PC-3 (cell line): ENCODE measurements around the gene TGFBI. TPM values are rescaled to one million over a fixed set of nuclear protein-coding genes. Genes with fewer than 3 reads are reported as not detected.
A peak's percentile ranks its signal among the peaks of the same experiment; 100 is the strongest.

Experiments used
- ATAC-seq: fragments of 200-7000 bp; cut with Tn5 transposase; 2 replicates; pipeline ENCODE4 v1.9.1; 2020; ENCODE audit warnings: mild to moderate bottlenecking, moderate library complexity
- BruUV-seq: library from RNA; stranded (reverse); fragments of 400-500 nt; replicated peaks from 2 replicates; lab custom pipeline; 2021; lab: Mats Ljungman, UMichigan
- CTCF ChIA-PET: fragments of 300-600 bp; sonication (Branson Sonifier 250); formaldehyde crosslinking; loops from one replicate; lab custom pipeline; 2022; ENCODE audit warnings: antibody characterized with exemption; lab: Charles Lee
- POLR2A ChIA-PET: fragments of 300-600 bp; sonication (Branson Sonifier 250); formaldehyde crosslinking; loops from one replicate; lab custom pipeline; 2022; ENCODE audit warnings: antibody characterized with exemption; ENCODE audit not compliant: unreplicated experiment; lab: Charles Lee
- DNase-seq: peaks from one replicate; pipeline ENCODE4 v3.0.0-alpha.2; 2015
- H2AFZ ChIP-seq: fragments of 300-600 bp; sonication (generic); 2 replicates; pipeline ENCODE4 v1.6.0; 2016; ENCODE audit warnings: antibody characterized with exemption, low read length
- H3F3A ChIP-seq: fragments of 300-600 bp; sonication (generic); one replicate; pipeline ENCODE4 v1.6.0; 2017; ENCODE audit warnings: antibody characterized with exemption, low read length, control low read depth, mild to moderate bottlenecking; ENCODE audit not compliant: unreplicated experiment
- H3K27ac ChIP-seq: fragments of 300-600 bp; sonication (generic); 2 replicates; pipeline ENCODE4 v1.5.1; 2016; ENCODE audit warnings: mild to moderate bottlenecking, low read length
- H3K27me3 ChIP-seq: fragments of 300-600 bp; sonication (generic); 2 replicates; pipeline ENCODE4 v1.6.1; 2016; ENCODE audit warnings: low read length, mixed read lengths
- H3K36me3 ChIP-seq: fragments of 300-600 bp; sonication (generic); 2 replicates; pipeline ENCODE4 v1.6.1; 2016; ENCODE audit warnings: low read depth, mixed run types, low read length, mixed read lengths
- H3K4me1 ChIP-seq: fragments of 300-600 bp; sonication (generic); 2 replicates; pipeline ENCODE4 v1.5.1; 2016; ENCODE audit warnings: low read length; ENCODE audit not compliant: insufficient read depth
- H3K4me2 ChIP-seq: fragments of 300-600 bp; sonication (generic); 2 replicates; pipeline ENCODE4 v1.6.0; 2016; ENCODE audit warnings: low read length
- H3K4me3 ChIP-seq: fragments of 300-600 bp; sonication (generic); 2 replicates; pipeline ENCODE4 v1.5.1; 2016; ENCODE audit warnings: mild to moderate bottlenecking, low read length, mixed read lengths
- H3K79me2 ChIP-seq: fragments of 300-600 bp; sonication (generic); 2 replicates; pipeline ENCODE4 v1.6.1; 2017; ENCODE audit warnings: low read length, mixed read lengths
- H3K9ac ChIP-seq: fragments of 300-600 bp; sonication (generic); 2 replicates; pipeline ENCODE4 v1.6.0; 2016; ENCODE audit warnings: mild to moderate bottlenecking, low read length
- H3K9me2 ChIP-seq: fragments of 300-600 bp; sonication (generic); replicated peaks from 2 replicates; pipeline ENCODE4 v1.6.1; 2016; ENCODE audit warnings: mixed run types, low read length, mixed read lengths
- H3K9me3 ChIP-seq: fragments of 300-600 bp; sonication (generic); 2 replicates; pipeline ENCODE4 v1.6.1; 2016; ENCODE audit warnings: low read length, mixed read lengths
- H4K20me1 ChIP-seq: fragments of 300-600 bp; sonication (generic); 2 replicates; pipeline ENCODE4 v1.6.1; 2016; ENCODE audit warnings: low read length, mixed read lengths
- EZH2 ChIP-seq: fragments of 300-600 bp; sonication (generic); IDR thresholded peaks from one replicate; pipeline ENCODE4 v1.6.1; 2017; ENCODE audit warnings: antibody characterized with exemption, mild to moderate bottlenecking, low read length; ENCODE audit not compliant: unreplicated experiment
- EZH2phosphoT487 ChIP-seq: fragments of 300-600 bp; sonication (generic); IDR thresholded peaks from 2 replicates; pipeline ENCODE4 v1.6.1; 2018; ENCODE audit warnings: mild to moderate bottlenecking, antibody characterized with exemption, low read length, borderline replicate concordance
- intact Hi-C: fragments of 100-400 bp; cut with micrococcal nuclease; formaldehyde crosslinking; loops from 2 replicates; pipeline ENCODE4 v1.9.0; 2023
- total RNA-seq: library from RNA; depleted of rRNA; stranded (reverse); fragments of >200 nt; gene quantifications from 2 replicates; pipeline ENCODE4 v1.2.3, GENCODE V29; 2014
- TF ChIP-seq, protein P1 (sequence below): fragments of 300-600 bp; sonication (generic); conservative IDR thresholded peaks from 2 replicates; pipeline ENCODE4 v1.5.1; 2017; ENCODE audit warnings: antibody characterized with exemption, low read depth, mild to moderate bottlenecking, low read length

TGFBI gene
- total RNA-seq, 1 experiment from 2014 or later = 4.8 TPM

DNA sequence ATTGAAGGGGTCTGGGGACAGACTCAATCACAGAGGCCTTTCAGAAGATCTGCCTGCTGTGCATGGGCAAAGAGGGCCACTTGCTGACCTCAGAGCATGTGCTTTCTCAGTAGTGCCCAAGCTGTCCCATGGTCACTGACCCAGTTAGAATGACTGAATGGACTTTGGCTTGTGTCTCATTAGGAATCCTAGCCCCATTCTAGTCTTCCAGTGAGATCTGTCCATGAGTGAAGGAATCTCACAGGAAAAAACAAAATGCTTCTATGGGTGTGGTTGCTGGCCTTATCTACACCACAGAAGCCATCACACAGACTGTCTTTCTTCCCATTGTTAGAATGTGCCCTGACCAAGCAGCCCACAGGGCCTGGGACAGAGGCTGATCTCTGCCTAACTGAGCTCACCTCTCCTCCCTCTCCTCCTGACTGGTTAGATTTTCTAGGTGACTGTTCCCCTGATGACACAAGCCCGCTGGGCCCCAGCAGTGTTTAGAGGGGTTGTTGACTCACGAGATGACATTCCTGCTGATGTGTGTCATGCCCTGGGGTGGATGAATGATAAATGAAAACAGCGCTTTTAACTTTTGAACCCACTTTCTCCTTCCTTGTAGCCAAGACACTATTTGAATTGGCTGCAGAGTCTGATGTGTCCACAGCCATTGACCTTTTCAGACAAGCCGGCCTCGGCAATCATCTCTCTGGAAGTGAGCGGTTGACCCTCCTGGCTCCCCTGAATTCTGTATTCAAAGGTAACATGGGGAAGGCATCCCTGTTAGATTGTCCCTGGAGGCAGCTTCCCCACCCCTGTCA is 24.8 kb downstream of the TGFBI start:
- Histone ChIP-seq H3K9me2 (no peaks in the 10 kb centered on the region), H3K36me3 (no peaks in the 10 kb centered on the region), H3K27ac (peak overlapping the region; percentile 85), H3K9ac (peak overlapping the region; percentile 37), H3K4me1 (peaks cover 38% of the 10 kb centered on the region), H3K9me3 (no peaks in the 10 kb centered on the region), H3K79me2 (no peaks in the 10 kb centered on the region), H3F3A (peaks cover 6% of the 10 kb centered on the region), H2AFZ (no peak overlapping the region), H4K20me1 (no peaks in the 10 kb centered on the region), H3K4me2 (peak overlapping the region; percentile 70), H3K27me3 (no peaks in the 10 kb centered on the region), H3K4me3 (no peak overlapping the region)
- ChIA-PET CTCF (no interaction called here), POLR2A (no interaction called here)
- ATAC-seq (peak; percentile 86), DNase-seq (peak; percentile 94)
- TF ChIP-seq EZH2 = no peak
- no peak for TF ChIP-seq EZH2phosphoT487
- TF ChIP-seq, protein P1, sequence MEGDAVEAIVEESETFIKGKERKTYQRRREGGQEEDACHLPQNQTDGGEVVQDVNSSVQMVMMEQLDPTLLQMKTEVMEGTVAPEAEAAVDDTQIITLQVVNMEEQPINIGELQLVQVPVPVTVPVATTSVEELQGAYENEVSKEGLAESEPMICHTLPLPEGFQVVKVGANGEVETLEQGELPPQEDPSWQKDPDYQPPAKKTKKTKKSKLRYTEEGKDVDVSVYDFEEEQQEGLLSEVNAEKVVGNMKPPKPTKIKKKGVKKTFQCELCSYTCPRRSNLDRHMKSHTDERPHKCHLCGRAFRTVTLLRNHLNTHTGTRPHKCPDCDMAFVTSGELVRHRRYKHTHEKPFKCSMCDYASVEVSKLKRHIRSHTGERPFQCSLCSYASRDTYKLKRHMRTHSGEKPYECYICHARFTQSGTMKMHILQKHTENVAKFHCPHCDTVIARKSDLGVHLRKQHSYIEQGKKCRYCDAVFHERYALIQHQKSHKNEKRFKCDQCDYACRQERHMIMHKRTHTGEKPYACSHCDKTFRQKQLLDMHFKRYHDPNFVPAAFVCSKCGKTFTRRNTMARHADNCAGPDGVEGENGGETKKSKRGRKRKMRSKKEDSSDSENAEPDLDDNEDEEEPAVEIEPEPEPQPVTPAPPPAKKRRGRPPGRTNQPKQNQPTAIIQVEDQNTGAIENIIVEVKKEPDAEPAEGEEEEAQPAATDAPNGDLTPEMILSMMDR = no peak
- no TSS peak for BruUV-seq
- intact Hi-C loops = loop anchor here (5.0 kb wide), 1 partner anchor 36 kb away; no protein-coding TSS in a partner anchor

DNA sequence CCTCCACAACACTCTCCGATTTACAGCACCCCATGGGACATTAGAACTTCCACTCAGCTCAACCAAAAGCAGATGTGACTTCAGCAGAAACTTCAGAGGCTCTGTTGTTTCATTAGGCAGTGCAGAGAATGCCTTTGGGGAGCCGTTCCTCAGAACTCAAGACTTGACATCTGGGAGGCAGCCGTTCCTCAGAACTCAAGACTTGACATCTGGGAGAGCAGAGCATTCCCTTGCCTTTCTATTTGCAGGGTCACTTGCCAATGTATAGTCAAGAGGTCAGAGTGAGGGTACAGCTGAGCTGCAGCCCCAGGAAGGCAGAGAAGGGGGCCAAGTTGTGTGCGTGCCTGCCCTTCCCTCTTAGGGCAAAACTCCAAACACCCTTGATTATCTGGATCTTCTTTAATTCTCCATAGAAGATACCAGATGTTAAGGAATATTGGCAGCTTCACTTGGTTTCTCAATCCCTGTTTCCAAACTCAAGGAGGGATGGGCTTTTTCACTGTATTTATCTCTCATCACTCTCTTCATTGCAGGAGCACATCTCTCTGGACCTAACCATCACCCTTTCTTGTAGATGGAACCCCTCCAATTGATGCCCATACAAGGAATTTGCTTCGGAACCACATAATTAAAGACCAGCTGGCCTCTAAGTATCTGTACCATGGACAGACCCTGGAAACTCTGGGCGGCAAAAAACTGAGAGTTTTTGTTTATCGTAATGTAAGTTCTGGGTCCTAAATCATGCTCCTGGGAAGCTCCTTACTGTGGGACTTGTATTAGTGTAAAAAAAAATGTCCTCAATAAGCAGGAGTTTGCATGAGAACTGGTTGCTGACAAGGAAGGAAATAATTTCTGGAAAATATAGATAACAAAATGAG is 25.6 kb downstream of the TGFBI start:
- Histone ChIP-seq H3K36me3 (no peaks in the 10 kb centered on the region), H3K9me3 (no peaks in the 10 kb centered on the region), H3K4me1 (peaks cover 45% of the 10 kb centered on the region), H3K27ac (peak overlapping the region; percentile 45), H4K20me1 (no peaks in the 10 kb centered on the region), H3K4me2 (peak overlapping the region; percentile 70), H3K9me2 (no peaks in the 10 kb centered on the region), H3K4me3 (no peak overlapping the region), H3K9ac (no peak overlapping the region), H3K79me2 (no peaks in the 10 kb centered on the region), H3K27me3 (no peaks in the 10 kb centered on the region), H3F3A (peaks cover 6% of the 10 kb centered on the region), H2AFZ (no peak overlapping the region)
- intact Hi-C loops = loop anchor here (5.0 kb wide), 1 partner anchor 37 kb away; no protein-coding TSS in a partner anchor
- peak; percentile 1 for DNase-seq
- BruUV-seq = no TSS peak
- TF ChIP-seq EZH2phosphoT487 = no peak
- TF ChIP-seq, protein P1 = no peak
- TF ChIP-seq EZH2 = no peak
- ChIA-PET POLR2A (no interaction called here), CTCF (no interaction called here)
- no peak for ATAC-seq
